ENCODE data around the gene CFAP53. TPM values are rescaled to one million over a fixed set of nuclear protein-coding genes. Genes with fewer than 3 reads are reported as not detected.

The CFAP53 gene
- total and polyA plus RNA-seq, 2 donors (not counting 3 experiments of a cell fraction or from before 2014, with no cell fraction given): 0.12 to 0.18 TPM

- ChIA-PET CTCF (interaction anchor here (1.7 kb wide), 1 partner anchor 57 kb away, joined by 3 read pairs; no protein-coding TSS in a partner anchor), POLR2A (no interaction called here)
- H3K9me3 ChIP-seq (replicated peaks; ENCODE audit: control insufficient read depth, insufficient read depth, low read length): no peaks in the 10 kb centered on the region
- H3K9ac ChIP-seq (replicated peaks; ENCODE audit: extremely low read depth, insufficient read depth, low read length): no peak overlapping the region
- no peak overlapping the region for H3K27ac ChIP-seq (ENCODE audit: insufficient read depth, low read depth, low read length)
- H3K4me2 ChIP-seq (ENCODE audit: insufficient read depth, low read length): no peak overlapping the region
- H3K4me1 ChIP-seq (ENCODE audit: control insufficient read depth, extremely low read depth, insufficient read depth, low read length): no peaks in the 10 kb centered on the region
- no peaks in the 10 kb centered on the region for H4K20me1 ChIP-seq (replicated peaks; ENCODE audit: control insufficient read depth, extremely low read depth, insufficient read depth, low read length)
- BruUV-seq (replicated peaks): no TSS peak
- no peaks in the 10 kb centered on the region for H3K36me3 ChIP-seq (ENCODE audit: control insufficient read depth in 2 of 2, extremely low read depth in 1 of 2, insufficient read depth in 2 of 2, low read length in 2 of 2)
- no peak for DNase-seq (ENCODE audit: low read depth, low spot score)
- no peak overlapping the region for H3K4me3 ChIP-seq (replicated peaks in 1 of 3; ENCODE audit: insufficient read depth in 1 of 3, low read depth in 1 of 3, low read length in 3 of 3)
- no peak for FAIRE-seq
- dilution Hi-C loops (cut with MboI; ENCODE audit: extremely low pct_ligation_motif_present, low sequenced_read_pairs): no loop called here
- no peak for TF ChIP-seq MYC (IDR thresholded peaks at IDR 0.05; ENCODE audit: low read depth, low read length)
- no peak for TF ChIP-seq FOS (IDR thresholded peaks at IDR 0.05; ENCODE audit: borderline replicate concordance, insufficient read depth, low read length)
- no peak for TF ChIP-seq JUN (IDR thresholded peaks at IDR 0.05; ENCODE audit: borderline replicate concordance, insufficient read depth, insufficient read length, low read depth)
- no peak for TF ChIP-seq EZH2 (IDR thresholded peaks at IDR 0.05; ENCODE audit: borderline replicate concordance, low read depth, low read length, severe bottlenecking)
- no peak for TF ChIP-seq CTCF (IDR thresholded peaks at IDR 0.05; ENCODE audit: extremely low read depth in 1 of 2, insufficient read depth in 1 of 2, low read depth in 1 of 2, low read length in 2 of 2)
- no peak for TF ChIP-seq POLR2AphosphoS5 (IDR thresholded peaks at IDR 0.05; ENCODE audit: insufficient read depth, low read depth, low read length)
- TF ChIP-seq GATA2 (IDR thresholded peaks at IDR 0.05; ENCODE audit: insufficient read depth, insufficient read length, low read depth, low read length): no peak
- no peak for TF ChIP-seq POLR2A (IDR thresholded peaks at IDR 0.05; ENCODE audit: low read depth, low read length)
- no peak for TF ChIP-seq MAX (IDR thresholded peaks at IDR 0.05; ENCODE audit: insufficient read depth, insufficient read length)
- no peaks in the 10 kb centered on the region for H3K79me2 ChIP-seq (ENCODE audit: control insufficient read depth, insufficient read depth, low read length)
- H2AFZ ChIP-seq (ENCODE audit: low read depth, low read length): no peak overlapping the region
- intact Hi-C loops (cut with micrococcal nuclease): no loop called here
- peaks cover 27 to 32% of the 10 kb centered on the region in 2 experiments for H3K27me3 ChIP-seq (ENCODE audit: control insufficient read depth in 2 of 2, insufficient read depth in 2 of 2, low read length in 2 of 2)
- no peaks in the 10 kb centered on the region for H3K9me1 ChIP-seq (replicated peaks; ENCODE audit: control insufficient read depth, extremely low read depth, insufficient read depth, low read length)
Observed at GRCh38 chr18:50299626-50300388, 33.5 kb upstream of the CFAP53 start.
